CMK (cell line): ENCODE results near the gene CMA1.

Experiments used
- DNase-seq: peaks from one replicate; pipeline ENCODE4 v3.0.0-alpha.2; 2010; ENCODE audit warnings: low read depth

CMA1 gene

DNA sequence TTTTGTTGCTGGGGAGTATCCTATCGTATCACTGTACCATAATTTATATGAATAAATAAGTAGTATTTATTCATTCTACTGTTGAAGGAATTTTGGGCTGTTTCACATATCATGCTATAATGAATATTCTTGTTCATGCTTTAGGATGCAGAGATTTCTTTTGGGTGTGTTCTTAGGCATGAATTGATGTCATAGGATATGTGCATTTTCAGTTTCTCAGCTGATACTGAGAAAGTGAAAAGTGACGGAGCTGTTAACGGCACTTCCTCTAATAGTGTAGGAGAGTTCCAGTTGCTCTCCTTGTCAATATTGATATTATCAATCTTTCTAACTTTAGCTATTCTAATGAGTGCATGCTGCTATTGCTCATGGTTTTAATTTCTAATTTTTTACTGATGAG is 42.3 kb downstream of the CMA1 start:
- no peak for DNase-seq

DNA sequence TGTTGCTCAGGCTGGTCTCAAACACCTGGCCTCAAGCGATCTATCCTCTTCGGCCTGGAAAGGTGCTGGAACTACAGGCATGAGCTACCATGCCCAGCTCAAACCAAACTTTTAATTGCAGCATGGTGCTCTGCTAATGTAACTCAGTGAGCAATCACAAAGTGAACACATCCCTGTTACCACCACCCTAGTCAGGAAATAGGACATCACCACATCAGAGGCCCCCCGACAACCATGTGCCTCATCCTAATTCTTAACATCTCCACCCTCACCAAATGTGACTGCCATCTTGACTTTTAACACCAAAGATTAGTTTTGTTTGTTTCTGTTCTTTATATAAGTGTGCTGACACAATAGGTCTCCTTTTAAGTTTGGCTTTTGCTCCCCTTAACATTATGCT is 42.7 kb downstream of the CMA1 start:
- DNase-seq: no peak

DNA sequence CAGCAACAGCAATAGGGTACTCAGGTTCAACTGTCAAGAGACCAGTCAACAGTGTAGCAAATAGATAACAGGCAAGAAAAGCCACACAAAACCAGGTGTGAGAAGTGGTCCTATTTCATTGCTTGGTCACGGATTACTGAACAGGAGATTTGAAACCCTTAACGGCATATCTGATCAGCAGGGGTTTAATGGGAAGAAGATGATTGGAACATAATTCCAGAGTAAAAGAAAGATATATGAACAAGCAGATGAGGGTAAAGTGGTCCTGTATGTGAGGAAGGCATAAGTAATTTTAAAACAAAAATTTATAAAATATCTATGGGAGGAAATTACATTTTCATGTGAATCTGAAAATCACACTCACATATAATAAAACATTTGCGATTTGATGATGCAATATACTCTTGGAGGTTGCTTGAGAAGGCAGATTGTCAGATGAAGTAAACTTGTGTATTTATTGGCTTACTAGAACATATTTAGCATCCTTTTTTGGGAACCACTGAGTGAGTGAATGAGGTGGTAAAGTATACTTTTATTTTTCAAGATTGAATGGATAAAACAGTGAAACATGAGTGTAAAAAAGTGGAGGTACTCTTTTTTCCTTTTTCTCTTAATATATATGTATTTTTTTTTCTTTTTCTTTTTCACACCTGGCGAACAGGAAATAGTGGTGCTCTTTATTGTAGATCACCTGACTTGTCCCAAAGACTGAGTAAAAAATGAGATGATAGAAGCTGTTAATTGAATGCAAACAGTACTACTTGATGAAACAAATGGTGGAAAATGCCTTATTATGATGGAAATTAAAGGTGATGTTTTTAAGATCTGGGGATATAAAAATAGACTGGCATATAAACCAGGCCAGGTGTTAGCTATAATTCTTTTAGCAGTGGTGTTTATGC is 43.9 kb downstream of the CMA1 start:
- DNase-seq: no peak

DNA sequence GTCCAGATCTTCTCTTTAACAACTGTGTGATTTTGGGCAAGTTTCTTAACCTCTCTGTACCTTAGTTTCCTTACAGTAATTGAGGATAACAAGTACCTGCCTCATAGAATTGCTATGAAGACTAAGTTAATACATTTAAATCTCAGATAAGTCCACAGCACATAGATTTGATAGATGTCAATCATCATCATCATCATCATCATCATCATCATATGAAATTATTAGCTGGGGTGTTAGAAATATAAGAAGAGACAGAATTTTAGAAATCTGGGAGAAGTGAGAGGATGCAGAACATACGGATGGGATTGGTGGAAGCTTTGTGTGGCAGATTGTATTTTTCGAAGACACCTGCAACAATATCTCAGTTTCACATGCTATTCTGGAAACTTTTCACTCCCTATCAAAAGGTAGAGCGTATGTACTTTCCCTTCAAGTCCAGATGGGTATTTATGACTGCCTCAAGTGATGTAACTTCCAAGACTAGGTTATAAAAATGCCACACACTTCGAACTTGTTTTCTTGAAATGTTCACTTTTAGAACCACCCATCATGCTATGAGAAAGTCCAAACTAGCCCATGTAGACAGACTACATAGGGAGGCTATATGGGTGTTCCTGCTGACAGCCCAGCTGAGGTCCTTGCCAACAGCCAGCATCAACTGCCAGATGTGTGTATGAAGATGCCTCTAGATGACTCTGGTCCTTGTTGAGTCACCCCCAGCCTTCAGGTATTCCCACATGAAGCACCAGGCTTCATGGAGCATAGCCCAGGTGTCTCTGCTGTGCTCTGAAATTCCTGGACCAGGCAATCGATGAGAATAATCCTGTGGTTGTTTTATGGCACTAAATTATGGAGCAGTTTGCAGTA is 44.8 kb downstream of the CMA1 start:
- no peak for DNase-seq

DNA sequence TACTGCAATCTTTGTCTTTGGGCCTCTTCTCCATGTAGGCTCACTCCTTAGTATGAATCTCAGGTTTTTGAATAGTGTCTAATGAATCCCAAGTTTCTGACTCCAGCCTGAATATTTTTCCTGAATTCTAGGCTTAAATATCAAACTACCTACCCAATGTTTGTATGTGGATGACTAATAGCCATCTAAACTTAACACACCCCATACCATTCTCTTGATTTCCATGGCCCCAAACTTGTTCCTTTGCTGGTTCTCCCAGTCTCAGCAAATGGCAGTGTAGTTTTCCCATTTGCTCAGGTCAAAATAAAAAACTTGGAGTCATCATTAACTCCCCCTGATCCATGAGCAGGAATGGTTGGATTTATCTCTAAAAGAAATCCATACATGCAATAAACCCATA is 46.7 kb downstream of the CMA1 start:
- DNase-seq: no peak

DNA sequence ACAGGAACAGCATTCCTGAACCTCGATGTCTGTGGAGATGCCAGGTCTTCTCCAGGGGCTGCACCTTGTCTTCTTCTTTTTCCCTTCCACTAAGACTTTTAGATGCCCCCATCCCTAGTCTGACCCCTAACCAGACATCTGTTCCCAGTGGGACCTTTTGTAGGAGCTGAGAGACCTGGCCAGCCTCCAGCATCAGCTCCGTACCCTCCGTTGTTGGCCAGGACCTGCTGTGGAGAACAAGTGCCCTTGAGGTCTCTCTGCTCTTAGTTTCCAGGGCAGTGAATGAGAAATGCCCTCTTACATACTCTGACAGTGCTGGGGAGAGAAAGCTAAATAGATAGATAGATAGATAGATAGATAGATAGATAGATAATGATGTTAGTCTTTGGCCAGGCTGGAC is 48.7 kb downstream of the CMA1 start:
- DNase-seq: no peak

DNA sequence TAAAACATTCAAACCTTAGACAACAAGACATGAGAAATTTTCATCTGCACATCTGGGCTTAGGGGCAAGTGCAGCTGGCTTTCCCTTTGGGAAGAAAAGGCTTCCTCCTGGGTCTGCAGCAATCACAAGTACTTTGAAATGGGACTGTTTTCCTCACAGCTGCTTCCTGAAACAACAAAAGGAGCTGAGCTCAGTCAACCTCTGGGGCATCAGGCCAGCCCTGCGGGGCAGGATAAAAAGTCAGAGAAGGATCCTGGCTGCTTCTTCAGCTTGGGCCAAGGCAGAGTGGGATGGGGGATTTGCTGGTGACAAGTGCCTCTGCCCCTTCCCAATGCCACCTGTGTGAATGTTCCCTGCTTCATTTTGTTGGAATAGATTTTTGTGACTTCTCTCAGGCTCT is 49.3 kb downstream of the CMA1 start:
- no peak for DNase-seq

DNA sequence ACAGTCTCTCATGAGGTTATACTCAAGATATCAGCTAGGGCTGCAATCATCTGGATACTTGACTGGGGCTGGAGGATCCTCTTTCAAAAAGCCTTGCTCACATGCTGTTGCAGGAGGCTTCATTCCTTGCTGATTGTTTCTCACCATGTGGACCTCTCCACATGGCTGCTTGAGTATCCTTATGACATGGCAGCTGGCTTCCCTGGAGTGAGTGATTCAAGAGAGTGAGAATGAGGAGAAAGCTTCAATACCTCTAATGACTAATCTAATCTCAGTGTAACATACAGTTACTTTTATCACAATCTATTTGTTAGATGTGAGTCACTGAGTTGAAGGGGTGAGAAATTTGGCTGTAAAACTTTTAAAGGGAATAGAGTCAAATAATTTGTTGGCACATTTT is 51.1 kb downstream of the CMA1 start:
- DNase-seq: no peak
